Thyroid gland (tissue), 4 donors: Measurements from ENCODE around the gene IL31. TPM values are rescaled to one million over a fixed set of nuclear protein-coding genes. Genes with fewer than 3 reads are reported as not detected.

Experiments used
- DNase-seq, 2 donors: peaks; one replicate each; pipeline ENCODE4 v3.0.0-alpha.2; 2019
- H3K27ac ChIP-seq, 3 donors: fragments of 200-600 bp; sonication (generic); 1 replicate in 2 of 3; 2 replicates in 1 of 3; pipeline ENCODE4 v1.5.1; 2016 to 2019; ENCODE audit warnings: mild to moderate bottlenecking in 1 of 3, moderate library complexity in 1 of 3
- H3K27me3 ChIP-seq: fragments of 200-600 bp; sonication (generic); one replicate; pipeline ENCODE4 v1.5.1; 2019
- H3K36me3 ChIP-seq, 2 donors: fragments of 200-600 bp; sonication (generic); one replicate each; pipeline ENCODE4 v1.5.1; 2016 to 2019
- H3K4me1 ChIP-seq, 2 donors: fragments of 200-600 bp; sonication (generic); one replicate each; pipeline ENCODE4 v1.5.1; 2017 to 2019
- H3K4me3 ChIP-seq, 3 donors: fragments of 200-600 bp; sonication (generic); replicated peaks in 1 of 3; 1 replicate in 2 of 3; 2 replicates in 1 of 3; pipeline ENCODE4 v1.5.1; 2016; ENCODE audit warnings: mild to moderate bottlenecking in 1 of 3
- H3K9me3 ChIP-seq: fragments of 200-600 bp; sonication (generic); one replicate; pipeline ENCODE4 v1.5.1; 2017
- CTCF ChIP-seq, 6 experiments: fragments of 200-600 bp in 3 of 6; fragments of 450-650 bp in 3 of 6; sonication (generic) in 3 of 6; IDR thresholded peaks; one replicate each; pipeline ENCODE4 v1.5.1; 2016 to 2019; ENCODE audit warnings: antibody characterized with exemption in 6 of 6, mild to moderate bottlenecking in 2 of 6, inconsistent platforms in 1 of 6, moderate library complexity in 1 of 6
- POLR2A ChIP-seq, 2 donors: fragments of 450-650 bp; IDR thresholded peaks; one replicate each; pipeline ENCODE4 v1.6.1; 2017; ENCODE audit warnings: antibody characterized with exemption in 2 of 2, mild to moderate bottlenecking in 2 of 2, moderate library complexity in 1 of 2
- WGBS, 2 donors: methylation state at CpG; one replicate each; pipeline ENCODE4 v1.1.5; 2017; 5-methylcytosine and 5-hydroxymethylcytosine counted together
- intact Hi-C: fragments of 100-400 bp; cut with DNase I; formaldehyde crosslinking; loops from one replicate; pipeline ENCODE4 v1.15.1; 2023
- total RNA-seq, 4 donors: library from RNA; depleted of rRNA; stranded (reverse); fragments of >200 nt; gene quantifications; one replicate each; pipeline ENCODE4 v1.2.3, GENCODE V29; 2016

IL31 gene
- total RNA-seq, 4 donors from 2014 or later, result not detected

- Histone ChIP-seq H3K36me3 (no peaks in the 10 kb centered on the region), H3K27ac (no peak overlapping the region), H3K9me3 (no peaks in the 10 kb centered on the region), H3K4me1 (no peaks in the 10 kb centered on the region), H3K27me3 (no peaks in the 10 kb centered on the region), H3K4me3 (no peak overlapping the region)
- 87 to 89% methylated on average over 7 of the region's 7 CpGs for WGBS, 2 donors
- DNase-seq, result no peak
- TF ChIP-seq POLR2A (IDR thresholded peaks at IDR 0.05) (no peak), CTCF (IDR thresholded peaks at IDR 0.05) (no peak)
- intact Hi-C loops, result no loop called here
Measured at GRCh38 chr12:122158700-122159285, 15.2 kb downstream of the IL31 start.

- H3K4me1 ChIP-seq, result no peaks in the 10 kb centered on the region
- no peak for DNase-seq
- H3K36me3 ChIP-seq, result no peaks in the 10 kb centered on the region
- no peak for TF ChIP-seq CTCF (IDR thresholded peaks at IDR 0.05)
- TF ChIP-seq POLR2A (IDR thresholded peaks at IDR 0.05), result no peak
- H3K27ac ChIP-seq, result no peak overlapping the region
- H3K4me3 ChIP-seq, result no peak overlapping the region
- no peaks in the 10 kb centered on the region for H3K27me3 ChIP-seq
- H3K9me3 ChIP-seq, result no peaks in the 10 kb centered on the region
- intact Hi-C loops, result no loop called here
- 85 to 86% methylated on average over 10 of the region's 10 CpGs for WGBS, 2 donors
Measured at GRCh38 chr12:122155705-122156104, 18.3 kb downstream of the IL31 start.

GRCh38 chr12:122152754-122153153 is 21.3 kb downstream of the IL31 start:
- 90 to 94% methylated on average over 9 of the region's 9 CpGs for WGBS, 2 donors
- H3K36me3 ChIP-seq, result no peaks in the 10 kb centered on the region
- H3K4me1 ChIP-seq, result no peaks in the 10 kb centered on the region
- no peak overlapping the region for H3K27ac ChIP-seq
- TF ChIP-seq POLR2A (IDR thresholded peaks at IDR 0.05) (no peak), CTCF (IDR thresholded peaks at IDR 0.05) (no peak)
- no peaks in the 10 kb centered on the region for H3K27me3 ChIP-seq
- no peak for DNase-seq
- H3K9me3 ChIP-seq, result no peaks in the 10 kb centered on the region
- H3K4me3 ChIP-seq, result no peak overlapping the region
- intact Hi-C loops, result no loop called here

- H3K27me3 ChIP-seq, result no peaks in the 10 kb centered on the region
- no peak overlapping the region for H3K4me3 ChIP-seq
- H3K36me3 ChIP-seq, result no peaks in the 10 kb centered on the region
- no peaks in the 10 kb centered on the region for H3K9me3 ChIP-seq
- WGBS, 2 donors, result 71 to 76% methylated on average over 8 of the region's 8 CpGs
- H3K27ac ChIP-seq, result no peak overlapping the region
- TF ChIP-seq POLR2A (IDR thresholded peaks at IDR 0.05) (no peak), CTCF (IDR thresholded peaks at IDR 0.05) (no peak)
- intact Hi-C loops, result no loop called here
- no peak for DNase-seq
- no peaks in the 10 kb centered on the region for H3K4me1 ChIP-seq
Measured at GRCh38 chr12:122150127-122150681, 23.8 kb downstream of the IL31 start.

- intact Hi-C loops, result no loop called here
- no peak for DNase-seq
- 45 to 57% methylated on average over 6 of the region's 6 CpGs for WGBS, 2 donors
- Histone ChIP-seq H3K4me3 (no peak overlapping the region), H3K4me1 (no peaks in the 10 kb centered on the region), H3K27ac (no peak overlapping the region), H3K9me3 (no peaks in the 10 kb centered on the region), H3K36me3 (no peaks in the 10 kb centered on the region), H3K27me3 (no peaks in the 10 kb centered on the region)
- no peak for TF ChIP-seq CTCF (IDR thresholded peaks at IDR 0.05)
- TF ChIP-seq POLR2A (IDR thresholded peaks at IDR 0.05), result no peak
Measured at GRCh38 chr12:122148657-122149056, 25.4 kb downstream of the IL31 start.
